HCT116 (cell line): ENCODE data around the gene TPPP3. TPM values are rescaled to one million over a fixed set of nuclear protein-coding genes. Genes with fewer than 3 reads are reported as not detected.

Experiments used
- ATAC-seq: fragments of 200-7000 bp; cut with Tn5 transposase; 2 replicates; pipeline ENCODE4 v1.9.1; 2020; ENCODE audit warnings: mild to moderate bottlenecking, moderate library complexity
- BruUV-seq: library from RNA; stranded (reverse); fragments of 400-500 nt; replicated peaks from 2 replicates; lab custom pipeline; 2021; lab: Mats Ljungman, UMichigan
- CTCF ChIA-PET: fragments of 300-600 bp; sonication (Branson Sonifier 250); formaldehyde crosslinking; loops from one replicate; lab custom pipeline; 2021; ENCODE audit warnings: antibody characterized with exemption; lab: Charles Lee
- POLR2A ChIA-PET: fragments of 300-600, 350-600 bp; sonication (Branson Sonifier 250); formaldehyde crosslinking; loops from one replicate; lab custom pipeline; 2021; ENCODE audit warnings: antibody characterized with exemption; lab: Charles Lee
- RAD21 ChIA-PET, 2 experiments: fragments of 300-600 bp; sonication (Branson Sonifier 250); formaldehyde crosslinking; loops; one replicate each; lab custom pipeline; 2023; ENCODE audit warnings: low total read pairs in 2 of 2; ENCODE audit not compliant: uncharacterized antibody in 2 of 2, unreplicated experiment in 2 of 2, low non-redundant PET in 1 of 2; lab: Charles Lee
- DNase-seq: peaks from one replicate; pipeline ENCODE4 v3.0.0-alpha.2; 2010; ENCODE audit warnings: low read depth, low spot score
- H2AFZ ChIP-seq: fragments of 200-600 bp; shearing (Covaris generic), sonication (generic); 2 replicates; pipeline ENCODE4 v1.6.1; 2017; ENCODE audit warnings: low read depth, mixed run types, mixed read lengths, antibody characterized with exemption, low read length; ENCODE audit not compliant: poor library complexity, severe bottlenecking
- H3K27ac ChIP-seq: 2 replicates; pipeline ENCODE4 v1.5.1; 2012; ENCODE audit warnings: low read depth, low read length
- H3K27me3 ChIP-seq: fragments of 200-600 bp; sonication (generic); 2 replicates; pipeline ENCODE4 v1.6.1; 2016; ENCODE audit warnings: mixed run types, low read length, mixed read lengths; ENCODE audit not compliant: insufficient read depth
- H3K36me3 ChIP-seq, 2 experiments: fragments of 200-500 bp in 1 of 2; fragments of 200-600 bp in 1 of 2; sonication (Bioruptor generic) in 1 of 2; sonication (generic) in 1 of 2; 2 replicates each; pipeline versions ENCODE4 v1.5.1 to v1.6.1; 2014 to 2016; ENCODE audit warnings: low read length in 2 of 2, inconsistent platforms in 1 of 2, mixed read lengths in 1 of 2, mixed run types in 1 of 2; ENCODE audit not compliant: insufficient read depth in 2 of 2, control insufficient read depth in 1 of 2
- H3K4me1 ChIP-seq, 2 experiments: fragments of 200-600 bp in 1 of 2; sonication (generic) in 1 of 2; 2 replicates each; pipeline versions ENCODE4 v1.5.1 to v1.6.1; 2012 to 2017; ENCODE audit warnings: low read length in 2 of 2, inconsistent platforms in 1 of 2, mild to moderate bottlenecking in 1 of 2, mixed read lengths in 1 of 2, mixed run types in 1 of 2, moderate library complexity in 1 of 2; ENCODE audit not compliant: insufficient read depth in 2 of 2, control insufficient read depth in 1 of 2
- H3K4me2 ChIP-seq: fragments of 200-600 bp; sonication (generic); 2 replicates; pipeline ENCODE4 v1.6.1; 2017; ENCODE audit warnings: mixed run types, low read length, mixed read lengths
- H3K4me3 ChIP-seq, 2 experiments: fragments of 200-600 bp in 1 of 2; sonication (generic) in 1 of 2; replicated peaks in 1 of 2; 2 replicates each; pipeline ENCODE4 v1.5.1; 2011 to 2016; ENCODE audit warnings: low read length in 2 of 2, control low read depth in 1 of 2, low read depth in 1 of 2, mild to moderate bottlenecking in 1 of 2, mixed read lengths in 1 of 2, mixed run types in 1 of 2
- H3K79me2 ChIP-seq: fragments of 200-600 bp; sonication (generic); 2 replicates; pipeline ENCODE4 v1.6.1; 2017; ENCODE audit warnings: mild to moderate bottlenecking, mixed run types, low read length, moderate library complexity, mixed read lengths; ENCODE audit not compliant: insufficient read depth
- H3K9ac ChIP-seq: fragments of 200-600 bp; sonication (generic); 2 replicates; pipeline ENCODE4 v1.6.1; 2016; ENCODE audit warnings: low read length, mixed read lengths
- H3K9me2 ChIP-seq: fragments of 200-600 bp; sonication (generic), shearing (Covaris generic); 2 replicates; pipeline ENCODE4 v1.6.1; 2017; ENCODE audit warnings: mixed run types, mild to moderate bottlenecking, moderate library complexity; ENCODE audit not compliant: insufficient read depth
- H3K9me3 ChIP-seq, 2 experiments: fragments of 200-500 bp in 1 of 2; fragments of 200-600 bp in 1 of 2; sonication (Bioruptor generic) in 1 of 2; sonication (generic) in 1 of 2; 2 replicates each; pipeline ENCODE4 v1.6.1; 2014 to 2017; ENCODE audit warnings: low read length in 2 of 2, mixed read lengths in 2 of 2, inconsistent platforms in 1 of 2, low read depth in 1 of 2, mild to moderate bottlenecking in 1 of 2, mixed run types in 1 of 2, moderate library complexity in 1 of 2; ENCODE audit not compliant: control insufficient read depth in 1 of 2, insufficient read depth in 1 of 2
- H4K20me1 ChIP-seq: fragments of 200-600 bp; sonication (generic), shearing (Covaris generic); 2 replicates; pipeline ENCODE4 v1.6.1; 2017; ENCODE audit warnings: mixed run types, mild to moderate bottlenecking, moderate library complexity; ENCODE audit not compliant: insufficient read depth
- ATF3 ChIP-seq: IDR thresholded peaks from 2 replicates; pipeline ENCODE4 v1.6.1; 2012
- CBX3 ChIP-seq: IDR thresholded peaks from 2 replicates; pipeline ENCODE4 v1.6.1; 2012; ENCODE audit warnings: low read depth
- CEBPB ChIP-seq: IDR thresholded peaks from 2 replicates; pipeline ENCODE4 v1.6.1; 2012; ENCODE audit warnings: low read depth
- CTCF ChIP-seq, 3 experiments: fragments of 200-600 bp in 1 of 3; sonication (generic) in 1 of 3; IDR thresholded peaks in 2 of 3; conservative IDR thresholded peaks in 1 of 3; 2 replicates each; pipeline ENCODE4 v1.5.1; 2012 to 2017; ENCODE audit warnings: low read depth in 2 of 3, low read length in 2 of 3, antibody characterized with exemption in 1 of 3, borderline replicate concordance in 1 of 3, control low read depth in 1 of 3, mild to moderate bottlenecking in 1 of 3, mixed read lengths in 1 of 3, mixed run types in 1 of 3, moderate library complexity in 1 of 3; ENCODE audit not compliant: insufficient read depth in 1 of 3
- EGR1 ChIP-seq: IDR thresholded peaks from 2 replicates; pipeline ENCODE4 v1.6.1; 2012; ENCODE audit warnings: low read depth
- ELF1 ChIP-seq: IDR thresholded peaks from 2 replicates; pipeline ENCODE4 v1.6.1; 2012; ENCODE audit warnings: low read depth, borderline replicate concordance
- EZH2 ChIP-seq: fragments of 200-600 bp; sonication (generic); IDR thresholded peaks from 2 replicates; pipeline ENCODE4 v1.6.1; 2017; ENCODE audit warnings: antibody characterized with exemption, mixed run types
- FOSL1 ChIP-seq: IDR thresholded peaks from 2 replicates; pipeline ENCODE4 v1.6.1; 2012; ENCODE audit warnings: low read depth
- POLR2A ChIP-seq: IDR thresholded peaks from 2 replicates; pipeline ENCODE4 v1.7.0; 2011; ENCODE audit warnings: borderline replicate concordance; ENCODE audit not compliant: insufficient read depth, insufficient read length; ENCODE audit errors: extremely low read depth
- POLR2AphosphoS5 ChIP-seq: IDR thresholded peaks from 2 replicates; pipeline ENCODE4 v1.6.1; 2011; ENCODE audit warnings: mild to moderate bottlenecking, low read depth, low read length, moderate library complexity
- REST ChIP-seq: IDR thresholded peaks from 2 replicates; pipeline ENCODE4 v1.6.1; 2012; ENCODE audit warnings: low read depth
- SP1 ChIP-seq: IDR thresholded peaks from 2 replicates; pipeline ENCODE4 v1.6.1; 2012; ENCODE audit warnings: low read depth
- SRF ChIP-seq: IDR thresholded peaks from 2 replicates; pipeline ENCODE4 v1.6.1; 2012; ENCODE audit warnings: low read depth
- YY1 ChIP-seq: IDR thresholded peaks from 2 replicates; pipeline ENCODE4 v1.6.1; 2011; ENCODE audit warnings: low read length, low read depth, moderate library complexity, mild to moderate bottlenecking; ENCODE audit not compliant: insufficient replicate concordance; ENCODE audit errors: extremely low read depth
- ZBTB33 ChIP-seq: IDR thresholded peaks from 2 replicates; pipeline ENCODE4 v1.6.1; 2011; ENCODE audit warnings: mild to moderate bottlenecking, low read length, moderate library complexity; ENCODE audit not compliant: insufficient replicate concordance; ENCODE audit errors: extremely low read depth
- ZFX ChIP-seq: fragments of 450-650 bp; IDR thresholded peaks from 2 replicates; pipeline ENCODE4 v1.6.1; 2017
- intact Hi-C: fragments of 100-400 bp; cut with micrococcal nuclease; formaldehyde crosslinking; loops from 2 replicates; pipeline ENCODE4 v1.10.0; 2022
- total RNA-seq: library from RNA; stranded (reverse); gene quantifications from one replicate; pipeline ENCODE4 v1.2.1, GENCODE V29; 2021; ENCODE audit not compliant: unreplicated experiment

Gene TPPP3
- total RNA-seq, 1 experiment from 2014 or later = 1.2 TPM

DNA sequence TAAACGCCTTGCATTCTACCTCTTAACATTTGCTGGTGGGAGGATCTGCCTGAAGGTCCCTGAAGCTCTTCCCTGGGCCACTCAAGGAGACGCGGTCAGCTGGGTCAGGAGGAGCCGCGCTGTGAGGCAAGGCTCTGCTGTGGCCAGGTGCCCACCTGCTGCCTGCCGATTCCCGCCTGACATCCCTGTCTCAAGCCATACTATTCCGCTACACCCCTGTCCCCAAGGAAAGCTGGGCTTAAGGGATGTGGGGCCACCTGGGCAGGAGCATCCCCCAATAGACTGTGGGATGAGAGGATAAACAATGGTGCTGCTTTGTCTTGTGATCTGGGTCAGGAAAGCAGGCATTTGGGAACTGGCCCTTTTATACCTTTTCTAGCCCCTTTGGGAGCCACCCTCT is 5.1 kb downstream of the TPPP3 start:
- ATAC-seq (no peak), DNase-seq (no peak)
- Histone ChIP-seq H4K20me1 (no peaks in the 10 kb centered on the region), H3K27ac (no peak overlapping the region), H3K9ac (no peak overlapping the region), H3K79me2 (no peaks in the 10 kb centered on the region), H3K4me3 (no peak overlapping the region), H3K27me3 (no peaks in the 10 kb centered on the region), H3K9me2 (no peaks in the 10 kb centered on the region), H3K4me1 (no peaks in the 10 kb centered on the region), H3K36me3 (no peaks in the 10 kb centered on the region), H3K9me3 (no peaks in the 10 kb centered on the region), H3K4me2 (no peak overlapping the region), H2AFZ (no peak overlapping the region)
- POLR2A ChIA-PET = no interaction called here
- intact Hi-C loops = no loop called here
- BruUV-seq = no TSS peak
- TF ChIP-seq EGR1 (no peak), CTCF (IDR thresholded peaks at IDR 0.05 in 2 of 3, conservative IDR thresholded peaks at IDR 0.05 in 1 of 3; ENCODE audit: borderline replicate concordance in 1 of 3, insufficient read depth in 1 of 3, low read depth in 2 of 3, low read length in 2 of 3) (no peak), CBX3 (no peak), SP1 (no peak), ELF1 (no peak), REST (no peak), FOSL1 (no peak), POLR2AphosphoS5 (no peak), ZBTB33 (no peak), EZH2 (no peak), SRF (no peak), CEBPB (no peak), YY1 (no peak), ATF3 (no peak), ZFX (no peak), POLR2A (no peak)
- RAD21 ChIA-PET = no interaction called here
- CTCF ChIA-PET = no interaction called here
